ENCODE measurements around the gene ZBTB7A. TPM values are rescaled to one million over a fixed set of nuclear protein-coding genes. Genes with fewer than 3 reads are reported as not detected.

The ZBTB7A gene
- total and polyA plus RNA-seq, 2 experiments from 2014 or later, result 17.8 to 41.3 TPM

DNA sequence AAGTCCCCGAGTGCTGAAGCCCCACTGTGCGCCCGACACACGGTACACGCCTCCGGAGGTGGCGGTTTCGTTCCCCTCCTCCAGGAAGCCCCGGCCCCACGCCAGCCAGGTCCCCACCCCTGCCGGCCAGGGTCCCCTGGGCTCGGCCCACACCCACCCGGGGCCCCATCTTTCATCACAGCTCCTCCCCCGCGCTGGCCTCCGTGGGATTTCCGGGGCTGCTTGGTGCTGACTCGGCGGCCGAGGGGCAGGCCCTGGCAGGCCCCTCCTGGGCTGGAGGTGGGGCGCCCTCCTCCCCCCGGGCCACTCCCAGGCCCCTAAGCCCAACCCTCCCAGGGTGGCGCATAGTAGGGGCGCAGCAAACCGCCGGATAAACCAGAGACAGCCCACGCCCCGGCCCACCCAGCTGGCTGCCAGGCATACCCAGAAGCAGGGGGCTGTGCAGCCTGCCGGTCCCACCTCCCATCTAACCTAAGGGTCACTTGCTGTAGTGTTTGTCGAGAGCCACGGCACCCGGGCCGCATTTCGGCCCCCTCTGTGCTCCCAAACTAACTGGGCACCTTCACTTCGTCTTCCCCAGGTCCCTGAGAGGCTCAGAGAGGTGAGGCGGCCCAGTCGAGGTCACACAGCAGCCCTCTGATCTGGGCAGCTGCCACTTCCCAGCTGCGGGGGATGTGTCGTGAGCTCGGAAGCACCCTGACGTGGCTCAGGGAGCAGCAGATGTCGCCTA, 6.6 kb downstream of the ZBTB7A start:
- peak; percentile 85 for DNase-seq
- TF ChIP-seq EZH2phosphoT487 (IDR thresholded peaks at IDR 0.05; ENCODE audit: insufficient read depth, low read depth) (no peak), EZH2 (IDR thresholded peaks at IDR 0.05; ENCODE audit: insufficient read depth, poor library complexity, severe bottlenecking) (no peak)
- in situ Hi-C loops (cut with MboI), result no loop called here
- H3K9me2 ChIP-seq (ENCODE audit: insufficient read depth), result no peaks in the 10 kb centered on the region
- peak overlapping the region; percentile 85 for H3K9ac ChIP-seq
- H3K79me2 ChIP-seq (ENCODE audit: insufficient read depth), result peaks cover 100% of the 10 kb centered on the region
- no peaks in the 10 kb centered on the region for H3K9me3 ChIP-seq (ENCODE audit: low read depth)
- H3K27me3 ChIP-seq (replicated peaks; ENCODE audit: insufficient read depth), result no peaks in the 10 kb centered on the region
- peaks cover 3% of the 10 kb centered on the region; the same call in 1 of the 2 replicates for H4K20me1 ChIP-seq (ENCODE audit: insufficient read depth)
- peaks cover 21% of the 10 kb centered on the region for H3F3A ChIP-seq (ENCODE audit: insufficient read depth)
- H3K4me3 ChIP-seq, result peak overlapping the region; percentile 82
- H3K4me2 ChIP-seq (ENCODE audit: unreplicated experiment), result peak overlapping the region; percentile 77
- no peak overlapping the region for H2AFZ ChIP-seq
- H3K36me3 ChIP-seq (ENCODE audit: low read depth), result no peaks in the 10 kb centered on the region
- peaks cover 51% of the 10 kb centered on the region for H3K4me1 ChIP-seq (ENCODE audit: insufficient read depth)
- peak overlapping the region; percentile 95 for H3K27ac ChIP-seq
- 7 to 15% methylated on average over 21 to 36 of the region's 42 CpGs for WGBS, 2 experiments (ENCODE audit: low coverage in 1 of 2, low lambda C conversion rate in 2 of 2, missing lambda C conversion rate in 2 of 2)

DNA sequence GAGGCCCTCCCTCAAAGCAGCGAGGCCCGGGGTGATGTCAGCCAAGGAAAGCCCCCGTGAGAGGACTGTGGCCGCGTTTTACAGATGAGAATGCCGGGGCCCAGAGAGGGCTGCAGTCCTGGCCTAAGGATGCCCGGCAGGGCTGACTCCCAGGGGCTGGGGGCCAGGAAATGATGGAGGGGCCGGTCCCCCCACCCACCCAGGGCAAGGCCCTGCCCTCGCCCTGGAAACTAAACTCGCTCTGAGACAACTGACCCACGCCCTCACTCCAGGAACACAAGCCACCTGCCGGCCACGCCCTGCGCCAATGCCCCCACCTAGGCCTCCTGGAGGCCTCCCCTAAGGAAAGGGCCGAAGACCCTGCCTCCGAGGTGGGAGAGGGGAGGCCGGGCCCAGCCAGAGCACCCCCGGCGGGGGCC, 7.2 kb downstream of the ZBTB7A start:
- Histone ChIP-seq H3K4me1 (ENCODE audit: insufficient read depth) (peaks cover 51% of the 10 kb centered on the region), H3F3A (ENCODE audit: insufficient read depth) (peaks cover 21% of the 10 kb centered on the region), H4K20me1 (ENCODE audit: insufficient read depth) (peaks cover 3% of the 10 kb centered on the region; the same call in 1 of the 2 replicates), H3K79me2 (ENCODE audit: insufficient read depth) (peaks cover 100% of the 10 kb centered on the region), H3K4me3 (peak overlapping the region; percentile 82), H2AFZ (no peak overlapping the region), H3K27ac (peak overlapping the region; percentile 95), H3K9me2 (ENCODE audit: insufficient read depth) (no peaks in the 10 kb centered on the region), H3K36me3 (ENCODE audit: low read depth) (no peaks in the 10 kb centered on the region), H3K27me3 (replicated peaks; ENCODE audit: insufficient read depth) (no peaks in the 10 kb centered on the region), H3K4me2 (ENCODE audit: unreplicated experiment) (peak overlapping the region; percentile 77), H3K9me3 (ENCODE audit: low read depth) (no peaks in the 10 kb centered on the region), H3K9ac (peak overlapping the region; percentile 85)
- WGBS, 2 experiments (ENCODE audit: low coverage in 1 of 2, low lambda C conversion rate in 2 of 2, missing lambda C conversion rate in 2 of 2), result 3 to 9% methylated on average over 5 to 19 of the region's 19 CpGs
- peak; percentile 67 for DNase-seq
- in situ Hi-C loops (cut with MboI), result no loop called here
- TF ChIP-seq EZH2 (IDR thresholded peaks at IDR 0.05; ENCODE audit: insufficient read depth, poor library complexity, severe bottlenecking) (no peak), EZH2phosphoT487 (IDR thresholded peaks at IDR 0.05; ENCODE audit: insufficient read depth, low read depth) (no peak)

DNA sequence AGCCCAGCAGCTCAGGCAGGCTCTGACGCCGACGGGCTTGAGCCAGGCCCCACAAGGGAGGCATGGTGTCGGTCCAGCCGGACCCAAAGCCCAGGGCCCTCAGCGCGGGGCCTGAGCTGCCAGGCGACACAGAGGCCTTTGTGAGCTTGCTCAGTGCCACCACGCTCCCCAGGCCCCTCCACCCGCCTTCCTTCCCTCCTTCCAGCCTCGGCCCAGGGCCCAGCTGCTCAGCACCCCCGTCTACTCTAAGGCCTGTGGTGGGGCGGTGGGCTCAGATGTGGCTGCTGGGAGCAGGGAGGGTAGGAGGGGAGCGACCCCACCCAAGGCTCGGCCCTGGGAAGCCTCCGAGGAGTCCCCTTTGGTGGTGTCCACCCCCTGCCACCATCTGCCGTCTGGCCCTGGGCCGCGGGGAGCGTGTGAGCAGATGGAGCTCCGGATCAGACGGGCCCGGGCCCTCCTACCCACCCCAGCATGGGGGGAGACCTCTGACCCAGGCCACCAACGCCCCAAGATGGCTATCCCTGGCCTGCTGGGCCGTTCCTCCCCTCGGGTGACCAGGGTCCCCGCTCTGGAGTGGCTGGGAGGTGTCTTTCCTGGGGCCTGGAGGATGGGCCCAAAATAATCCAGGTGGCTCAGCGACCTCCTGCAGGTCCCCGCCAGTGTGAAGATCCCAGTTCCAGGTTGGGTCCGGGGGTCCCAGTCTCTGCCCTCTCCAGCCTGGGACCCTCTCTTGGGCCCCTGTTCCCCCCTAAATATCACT, 7.8 kb downstream of the ZBTB7A start:
- peak overlapping the region; percentile 82 for H3K4me3 ChIP-seq
- peaks cover 21% of the 10 kb centered on the region for H3F3A ChIP-seq (ENCODE audit: insufficient read depth)
- peaks cover 51% of the 10 kb centered on the region for H3K4me1 ChIP-seq (ENCODE audit: insufficient read depth)
- H3K27me3 ChIP-seq (replicated peaks; ENCODE audit: insufficient read depth), result no peaks in the 10 kb centered on the region
- peak overlapping the region; percentile 95 for H3K27ac ChIP-seq
- no peaks in the 10 kb centered on the region for H3K9me2 ChIP-seq (ENCODE audit: insufficient read depth)
- H3K79me2 ChIP-seq (ENCODE audit: insufficient read depth), result peaks cover 100% of the 10 kb centered on the region
- in situ Hi-C loops (cut with MboI), result no loop called here
- H3K9ac ChIP-seq, result peak overlapping the region; percentile 85
- TF ChIP-seq EZH2phosphoT487 (IDR thresholded peaks at IDR 0.05; ENCODE audit: insufficient read depth, low read depth) (no peak), EZH2 (IDR thresholded peaks at IDR 0.05; ENCODE audit: insufficient read depth, poor library complexity, severe bottlenecking) (no peak)
- H3K4me2 ChIP-seq (ENCODE audit: unreplicated experiment), result peak overlapping the region; percentile 77
- DNase-seq, result peak; percentile 58
- no peaks in the 10 kb centered on the region for H3K9me3 ChIP-seq (ENCODE audit: low read depth)
- H2AFZ ChIP-seq, result no peak overlapping the region
- H4K20me1 ChIP-seq (ENCODE audit: insufficient read depth), result peaks cover 3% of the 10 kb centered on the region; the same call in 1 of the 2 replicates
- WGBS, 2 experiments (ENCODE audit: low coverage in 1 of 2, low lambda C conversion rate in 2 of 2, missing lambda C conversion rate in 2 of 2), result 5 to 10% methylated on average over 27 to 30 of the region's 30 CpGs
- no peaks in the 10 kb centered on the region; the same call in 1 of the 2 replicates for H3K36me3 ChIP-seq (ENCODE audit: low read depth)

DNA sequence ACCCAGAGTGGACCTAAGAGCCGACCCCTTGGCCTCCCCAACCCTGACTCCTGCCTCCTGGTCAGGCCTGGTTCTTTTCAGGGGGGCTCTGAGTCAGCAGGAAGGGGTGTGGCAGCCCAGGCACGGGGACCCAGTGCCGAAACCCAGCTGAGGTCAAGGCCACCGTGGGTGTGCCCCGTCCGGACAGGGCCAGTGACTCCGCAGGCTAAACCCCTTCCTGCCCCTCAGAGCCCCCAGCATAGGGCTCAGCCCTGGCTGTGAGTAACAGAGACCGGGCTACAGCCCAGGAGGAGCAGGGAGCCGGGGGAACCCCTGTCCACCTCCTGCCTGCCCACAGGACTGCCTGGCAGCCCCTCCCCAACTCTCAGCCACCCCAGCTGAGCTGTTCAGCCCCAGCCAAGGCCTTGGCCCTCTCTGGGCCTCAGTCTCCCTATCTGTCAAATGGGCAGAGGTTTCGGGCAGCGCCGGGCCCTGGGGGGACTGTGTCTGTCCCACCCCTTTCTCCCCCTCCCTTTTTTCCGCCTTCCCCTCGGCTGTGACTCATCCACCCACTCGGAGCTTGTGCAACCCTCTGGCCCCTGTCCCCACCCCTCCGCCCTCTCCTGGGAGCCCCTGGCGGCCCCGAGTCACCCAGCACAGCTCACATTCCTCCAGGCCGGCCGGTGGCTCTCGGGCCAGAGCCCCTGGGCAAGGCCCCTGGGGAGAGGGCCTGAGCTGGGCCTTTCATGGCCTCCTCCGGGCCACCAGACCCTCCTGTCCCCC, 8.6 kb downstream of the ZBTB7A start:
- H3K4me3 ChIP-seq, result peak overlapping the region; percentile 82
- peak overlapping the region; percentile 77 for H3K4me2 ChIP-seq (ENCODE audit: unreplicated experiment)
- H3K9ac ChIP-seq, result peak overlapping the region; percentile 85
- in situ Hi-C loops (cut with MboI), result no loop called here
- H3K27me3 ChIP-seq (replicated peaks; ENCODE audit: insufficient read depth), result no peaks in the 10 kb centered on the region
- 3 to 4% methylated on average over 18 to 21 of the region's 22 CpGs for WGBS, 2 experiments (ENCODE audit: low coverage in 1 of 2, low lambda C conversion rate in 2 of 2, missing lambda C conversion rate in 2 of 2)
- H3K4me1 ChIP-seq (ENCODE audit: insufficient read depth), result peaks cover 52% of the 10 kb centered on the region
- no peaks in the 10 kb centered on the region for H3K9me2 ChIP-seq (ENCODE audit: insufficient read depth)
- TF ChIP-seq EZH2phosphoT487 (IDR thresholded peaks at IDR 0.05; ENCODE audit: insufficient read depth, low read depth) (no peak), EZH2 (IDR thresholded peaks at IDR 0.05; ENCODE audit: insufficient read depth, poor library complexity, severe bottlenecking) (no peak)
- H3K27ac ChIP-seq, result peak overlapping the region; percentile 95
- peaks cover 7% of the 10 kb centered on the region for H3K36me3 ChIP-seq (ENCODE audit: low read depth)
- peak; percentile 97 for DNase-seq
- peaks cover 100% of the 10 kb centered on the region for H3K79me2 ChIP-seq (ENCODE audit: insufficient read depth)
- H2AFZ ChIP-seq, result no peak overlapping the region
- H4K20me1 ChIP-seq (ENCODE audit: insufficient read depth), result peaks cover 3% of the 10 kb centered on the region; the same call in 1 of the 2 replicates
- peaks cover 27% of the 10 kb centered on the region for H3F3A ChIP-seq (ENCODE audit: insufficient read depth)
- no peaks in the 10 kb centered on the region for H3K9me3 ChIP-seq (ENCODE audit: low read depth)
